HepG2 (cell line): ENCODE data around the gene CCND1. TPM values are rescaled to one million over a fixed set of nuclear protein-coding genes. Genes with fewer than 3 reads are reported as not detected.
A peak's percentile ranks its signal among the peaks of the same experiment; 100 is the strongest.

ENCODE experiments used
- ATF6 ChIP-seq: sonication (generic); formaldehyde crosslinking; conservative IDR thresholded peaks from 2 replicates; pipeline ENCODE4 v1.4.0; 2020; ENCODE audit warnings: missing genetic modification reagents
- BCL3 ChIP-seq: sonication (generic); formaldehyde crosslinking; IDR thresholded peaks from 2 replicates; pipeline ENCODE4 v1.5.1; 2020; ENCODE audit warnings: mild to moderate bottlenecking, missing genetic modification reagents, moderate library complexity
- BRF2 ChIP-seq: sonication (generic); formaldehyde crosslinking; IDR thresholded peaks from 2 replicates; pipeline ENCODE4 v1.8.1; 2022; ENCODE audit warnings: mild to moderate bottlenecking, missing genetic modification reagents
- CEBPG ChIP-seq: IDR thresholded peaks from 2 replicates; pipeline ENCODE4 v1.6.1; 2016
- MAZ ChIP-seq, 2 experiments: sonication (generic) in 1 of 2; formaldehyde crosslinking in 1 of 2; IDR thresholded peaks; 2 replicates each; pipeline versions ENCODE4 v1.5.0 to v1.6.1; 2012 to 2020; ENCODE audit warnings: low read depth in 2 of 2, mild to moderate bottlenecking in 2 of 2, borderline replicate concordance in 1 of 2, improper control_type of control experiment in 1 of 2, low read length in 1 of 2, missing genetic modification reagents in 1 of 2, moderate library complexity in 1 of 2
- MXI1 ChIP-seq: IDR thresholded peaks from 3 replicates; pipeline ENCODE4 v1.6.1; 2012; ENCODE audit warnings: low read depth, low read length, inconsistent platforms, borderline replicate concordance
- NFAT5 ChIP-seq: sonication (generic); formaldehyde crosslinking; IDR thresholded peaks from 2 replicates; pipeline ENCODE4 v1.4.0; 2020; ENCODE audit warnings: missing genetic modification reagents
- PAF1 ChIP-seq: IDR thresholded peaks from 2 replicates; pipeline ENCODE4 v1.6.1; 2016; ENCODE audit warnings: missing genetic modification reagents, missing compliant biosample characterization
- POLR2AphosphoS5 ChIP-seq: IDR thresholded peaks from 2 replicates; pipeline ENCODE4 v1.6.1; 2012; ENCODE audit warnings: low read depth, low read length
- PRPF4 ChIP-seq: fragments of 200-400 bp; formaldehyde crosslinking; IDR thresholded peaks from 2 replicates; pipeline ENCODE4 v1.6.1; 2016; ENCODE audit warnings: low read length, low read depth; ENCODE audit not compliant: poor library complexity, severe bottlenecking
- REXO4 ChIP-seq: sonication (generic); formaldehyde crosslinking; IDR thresholded peaks from 2 replicates; pipeline ENCODE4 v1.8.0; 2022; ENCODE audit warnings: missing genetic modification reagents, mild to moderate bottlenecking, borderline replicate concordance
- SKI ChIP-seq: fragments of 450-650 bp; IDR thresholded peaks from one replicate; pipeline ENCODE4 v1.6.1; 2018; ENCODE audit warnings: mild to moderate bottlenecking; ENCODE audit not compliant: partially characterized antibody
- SMARCC2 ChIP-seq: fragments of 450-650 bp; IDR thresholded peaks from 2 replicates; pipeline ENCODE4 v1.6.1; 2017; ENCODE audit warnings: antibody characterized with exemption, mild to moderate bottlenecking
- TBP ChIP-seq: sonication (generic); formaldehyde crosslinking; IDR thresholded peaks from 2 replicates; pipeline ENCODE4 v1.5.0; 2020; ENCODE audit warnings: missing genetic modification reagents
- ZNF124 ChIP-seq: sonication (generic); formaldehyde crosslinking; IDR thresholded peaks from 2 replicates; pipeline ENCODE4 v1.4.0; 2020; ENCODE audit warnings: missing genetic modification reagents
- ZNF451 ChIP-seq: sonication (generic); formaldehyde crosslinking; IDR thresholded peaks from 2 replicates; pipeline ENCODE4 v1.5.0; 2020; ENCODE audit warnings: mild to moderate bottlenecking, missing genetic modification reagents
- ZNF556 ChIP-seq: sonication (generic); formaldehyde crosslinking; IDR thresholded peaks from 2 replicates; pipeline ENCODE4 v1.4.0; 2020; ENCODE audit warnings: mild to moderate bottlenecking, missing genetic modification reagents, borderline replicate concordance
- ZNF678 ChIP-seq: sonication (generic); formaldehyde crosslinking; IDR thresholded peaks from 2 replicates; pipeline ENCODE4 v1.4.0; 2020; ENCODE audit warnings: mild to moderate bottlenecking, missing genetic modification reagents
- ZSCAN22 ChIP-seq: sonication (generic); formaldehyde crosslinking; IDR thresholded peaks from 2 replicates; pipeline ENCODE4 v1.4.0; 2020; ENCODE audit warnings: mild to moderate bottlenecking, missing genetic modification reagents
- polyA plus RNA-seq, 8 experiments: library from polyadenylated mRNA; depleted of rRNA in 3 of 8; stranded (reverse) in 7 of 8; unstranded in 1 of 8; fragments of >200 nt; fragmentation: Illumina TruSeq in 4 of 8; extraction: Trizol in 4 of 8; gene quantifications; 2 replicates each; pipeline versions ENCODE4 v1.2.1 to v1.2.3, GENCODE V29; 2011 to 2016; ENCODE audit warnings: low read depth in 4 of 8, missing spikeins in 1 of 8, mixed read lengths in 1 of 8; ENCODE audit not compliant: insufficient read depth in 1 of 8
- total RNA-seq, 5 experiments: library from RNA; depleted of rRNA; stranded (reverse); fragments of >200 nt; fragmentation: Illumina TruSeq; extraction: Trizol; gene quantifications; 2 replicates each; pipeline ENCODE4 v1.2.3, GENCODE V29; 2016; ENCODE audit warnings: low read depth in 1 of 5

The CCND1 gene
- total and polyA plus RNA-seq, 2 of the 13 experiments (the other 11 are each of a cell fraction or from before 2014, with no cell fraction given): 107 to 136 TPM

- TF ChIP-seq BRF2 (peak; percentile 60; the same call in 1 of the 2 replicates), SMARCC2 (no peak), REXO4 (CRISPR knock-in tag) (no peak), POLR2AphosphoS5 (peak; percentile 53), CEBPG (peak; percentile 36; the same call in 1 of the 2 replicates), NFAT5 (CRISPR knock-in tag) (no peak), ZSCAN22 (CRISPR knock-in tag) (no peak), ATF6 (CRISPR knock-in tag) (no peak), TBP (CRISPR knock-in tag) (no peak), PRPF4 (no peak), ZNF556 (CRISPR knock-in tag) (peak; percentile 21; the same call in 1 of the 2 replicates), ZNF124 (CRISPR knock-in tag) (no peak), MXI1 (0 out of 3 replicates have a peak, but pooled peaks have one; percentile 13), SKI (peak; percentile 64), ZNF678 (CRISPR knock-in tag) (no peak), MAZ (IDR thresholded peaks at IDR 0.05; ENCODE audit: borderline replicate concordance, low read depth, low read length) (0 out of 2 replicates have a peak, but pooled peaks have one; percentile 42), MAZ (CRISPR knock-in tag; IDR thresholded peaks at IDR 0.05; ENCODE audit: low read depth) (peak; percentile 80; the same call in 1 of the 2 replicates), ZNF451 (CRISPR knock-in tag) (peak; percentile 49; the same call in 1 of the 2 replicates), PAF1 (CRISPR knock-in tag) (peak; percentile 71), BCL3 (CRISPR knock-in tag) (peak; percentile 79)
Measured at GRCh38 chr11:69654660-69655478, 13.9 kb downstream of the CCND1 start (continued).
